RWPE2 (cell line): ENCODE data around the gene BAZ2B.

Experiments
- ATAC-seq: fragments of 200-7000 bp; cut with Tn5 transposase; 3 replicates; pipeline ENCODE4 v1.9.1; 2021; ENCODE audit warnings: low read depth
- DNase-seq: peaks from one replicate; pipeline ENCODE4 v3.0.0-alpha.2; 2020; ENCODE audit warnings: low spot score
- H3K27ac ChIP-seq: fragments of 450-650 bp; 2 replicates; pipeline ENCODE4 v1.5.1; 2017; ENCODE audit warnings: mild to moderate bottlenecking; ENCODE audit not compliant: poor library complexity, severe bottlenecking
- H3K27me3 ChIP-seq: fragments of 250-450 bp; sonication (Bioruptor Pico); 2 replicates; pipeline ENCODE4 v1.5.1; 2021; ENCODE audit warnings: mild to moderate bottlenecking, moderate library complexity; ENCODE audit not compliant: insufficient read depth, poor library complexity, severe bottlenecking
- H3K36me3 ChIP-seq: fragments of 250-450 bp; sonication (Bioruptor Pico); 2 replicates; pipeline ENCODE4 v1.5.1; 2020; ENCODE audit warnings: low read depth, mild to moderate bottlenecking, moderate library complexity
- H3K4me1 ChIP-seq: fragments of 250-450 bp; sonication (Bioruptor Pico); 2 replicates; pipeline ENCODE4 v1.5.1; 2021; ENCODE audit warnings: mild to moderate bottlenecking, moderate library complexity; ENCODE audit not compliant: insufficient read depth, poor library complexity, severe bottlenecking
- H3K4me3 ChIP-seq: fragments of 250-450 bp; sonication (Bioruptor Pico); 2 replicates; pipeline ENCODE4 v1.5.1; 2021; ENCODE audit warnings: mild to moderate bottlenecking, moderate library complexity; ENCODE audit not compliant: severe bottlenecking
- H3K9me3 ChIP-seq: fragments of 250-450 bp; sonication (Bioruptor Pico); 2 replicates; pipeline ENCODE4 v1.5.1; 2021; ENCODE audit warnings: mild to moderate bottlenecking, moderate library complexity; ENCODE audit not compliant: severe bottlenecking
- CTCF ChIP-seq: fragments of 450-650 bp; IDR thresholded peaks from one replicate; pipeline ENCODE4 v1.5.1; 2017; ENCODE audit warnings: mild to moderate bottlenecking, moderate library complexity; ENCODE audit not compliant: poor library complexity, severe bottlenecking

BAZ2B gene

GRCh38 chr2:159432610-159433009 is 183.7 kb downstream of the BAZ2B start:
- Histone ChIP-seq H3K36me3 (peaks cover 36% of the 10 kb centered on the region), H3K9me3 (no peaks in the 10 kb centered on the region)
- no peak for DNase-seq

GRCh38 chr2:159427048-159427447 is 189.3 kb downstream of the BAZ2B start:
- DNase-seq = no peak
- H3K4me3 ChIP-seq = no peak overlapping the region
- TF ChIP-seq CTCF = no peak
- ATAC-seq = no peak
- H3K4me1 ChIP-seq = peaks cover 4% of the 10 kb centered on the region
- H3K36me3 ChIP-seq = peaks cover 33% of the 10 kb centered on the region
- no peaks in the 10 kb centered on the region for H3K27me3 ChIP-seq
- H3K27ac ChIP-seq = no peak overlapping the region
- no peaks in the 10 kb centered on the region for H3K9me3 ChIP-seq

More at GRCh38 chr2:159432610-159433009, 183.7 kb downstream of the BAZ2B start:
- H3K4me3 ChIP-seq = no peak overlapping the region
- ATAC-seq = no peak
- no peak overlapping the region for H3K27ac ChIP-seq
- H3K27me3 ChIP-seq = no peaks in the 10 kb centered on the region
- peaks cover 4% of the 10 kb centered on the region for H3K4me1 ChIP-seq
- no peak for TF ChIP-seq CTCF

- Histone ChIP-seq H3K36me3 (peaks cover 12% of the 10 kb centered on the region), H3K4me1 (no peaks in the 10 kb centered on the region), H3K27ac (no peak overlapping the region), H3K4me3 (no peak overlapping the region), H3K9me3 (no peaks in the 10 kb centered on the region), H3K27me3 (no peaks in the 10 kb centered on the region)
- ATAC-seq = no peak
- DNase-seq = no peak
- no peak for TF ChIP-seq CTCF
Measured at GRCh38 chr2:159419403-159419802, 196.9 kb downstream of the BAZ2B start.

GRCh38 chr2:159411460-159411859 is 204.9 kb downstream of the BAZ2B start:
- Histone ChIP-seq H3K36me3 (peaks cover 16% of the 10 kb centered on the region), H3K4me3 (no peak overlapping the region), H3K9me3 (peaks cover 3% of the 10 kb centered on the region), H3K27ac (no peak overlapping the region), H3K27me3 (no peaks in the 10 kb centered on the region), H3K4me1 (no peaks in the 10 kb centered on the region)
- DNase-seq (no peak), ATAC-seq (no peak)
- TF ChIP-seq CTCF = no peak

GRCh38 chr2:159410276-159410675 is 206.1 kb downstream of the BAZ2B start:
- peaks cover 16% of the 10 kb centered on the region for H3K36me3 ChIP-seq
- no peaks in the 10 kb centered on the region for H3K4me1 ChIP-seq
- no peak for TF ChIP-seq CTCF

More at GRCh38 chr2:159410276-159410675, 206.1 kb downstream of the BAZ2B start:
- ATAC-seq (no peak), DNase-seq (no peak)
- H3K27me3 ChIP-seq = no peaks in the 10 kb centered on the region
- H3K4me3 ChIP-seq = no peak overlapping the region
- no peak overlapping the region for H3K27ac ChIP-seq
- H3K9me3 ChIP-seq = peaks cover 3% of the 10 kb centered on the region
